ENCODE results near the gene GFRA4.

Gene GFRA4

DNA sequence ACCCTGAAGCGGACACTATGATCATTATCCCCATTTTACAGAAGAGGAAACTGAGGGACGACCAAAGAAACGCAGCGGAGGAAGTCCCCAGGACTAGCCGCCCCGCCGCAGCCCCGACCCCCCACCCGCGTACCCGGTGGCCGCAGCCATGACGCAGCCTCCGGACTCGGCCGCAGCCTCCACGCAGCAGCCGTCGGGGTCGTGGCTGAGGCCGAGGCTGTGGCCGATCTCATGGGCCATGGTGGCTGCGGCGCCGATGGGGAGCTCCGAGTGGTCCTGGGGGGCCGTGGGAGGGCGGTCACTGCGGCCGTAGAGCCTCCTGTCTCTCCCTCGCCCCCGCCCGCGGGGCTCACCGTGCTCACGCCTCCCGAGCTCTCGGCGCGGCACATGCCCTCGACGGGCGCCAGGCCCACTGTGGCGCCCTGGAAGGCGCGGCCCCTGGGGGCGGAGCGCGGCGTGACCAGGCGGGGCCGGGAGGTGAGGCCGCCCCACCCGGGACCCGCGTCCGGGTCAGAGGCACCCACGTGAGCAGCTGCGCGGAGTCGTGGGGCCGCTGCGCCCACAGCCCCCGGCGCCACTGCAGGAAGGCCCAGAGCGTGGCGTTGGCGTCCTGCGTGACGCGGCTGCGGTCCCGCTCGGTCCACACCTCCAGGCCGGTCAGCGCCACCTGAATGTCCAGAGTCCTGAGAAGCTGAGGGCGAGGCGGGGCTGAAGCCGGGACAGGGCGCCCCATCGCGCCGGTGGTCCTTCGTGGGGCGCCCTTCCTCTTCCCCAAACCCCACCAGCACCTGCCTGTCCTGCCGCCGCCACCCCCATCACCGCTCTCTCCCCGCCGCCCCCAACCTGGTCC lies 10.2 kb upstream of the GFRA4 start:
- no peak for DNase-seq

DNA sequence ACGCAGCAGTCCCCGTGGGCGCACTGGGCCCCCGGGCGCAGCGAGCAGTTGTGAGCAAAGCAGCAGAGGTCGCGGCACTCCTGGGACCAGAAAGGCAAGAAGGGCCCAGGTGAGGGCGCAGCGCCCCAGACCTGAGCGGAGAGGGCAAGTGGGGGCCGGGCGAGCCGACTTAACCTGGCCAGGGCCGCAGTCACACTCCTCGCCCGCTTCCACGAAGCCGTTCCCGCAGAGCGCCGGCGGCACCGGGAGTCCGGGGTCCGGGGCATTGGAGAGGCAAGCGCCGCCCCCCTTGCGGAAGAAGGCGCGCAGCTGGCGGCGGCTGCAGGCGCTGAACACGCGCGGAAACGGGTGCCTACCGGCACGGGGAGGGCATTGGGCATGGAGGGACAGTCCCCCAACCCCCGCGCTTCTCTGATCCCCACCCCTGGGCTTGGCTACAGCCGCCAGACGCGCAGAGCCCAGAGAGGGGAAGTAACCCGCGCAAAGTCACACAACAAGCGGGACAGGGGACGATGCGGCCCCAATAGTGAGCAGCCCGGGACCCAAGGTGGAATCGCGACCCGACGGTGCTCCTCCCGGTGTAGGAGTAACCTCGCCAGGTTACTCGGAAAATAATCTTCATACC lies 9.5 kb upstream of the GFRA4 start:
- no peak for DNase-seq

DNA sequence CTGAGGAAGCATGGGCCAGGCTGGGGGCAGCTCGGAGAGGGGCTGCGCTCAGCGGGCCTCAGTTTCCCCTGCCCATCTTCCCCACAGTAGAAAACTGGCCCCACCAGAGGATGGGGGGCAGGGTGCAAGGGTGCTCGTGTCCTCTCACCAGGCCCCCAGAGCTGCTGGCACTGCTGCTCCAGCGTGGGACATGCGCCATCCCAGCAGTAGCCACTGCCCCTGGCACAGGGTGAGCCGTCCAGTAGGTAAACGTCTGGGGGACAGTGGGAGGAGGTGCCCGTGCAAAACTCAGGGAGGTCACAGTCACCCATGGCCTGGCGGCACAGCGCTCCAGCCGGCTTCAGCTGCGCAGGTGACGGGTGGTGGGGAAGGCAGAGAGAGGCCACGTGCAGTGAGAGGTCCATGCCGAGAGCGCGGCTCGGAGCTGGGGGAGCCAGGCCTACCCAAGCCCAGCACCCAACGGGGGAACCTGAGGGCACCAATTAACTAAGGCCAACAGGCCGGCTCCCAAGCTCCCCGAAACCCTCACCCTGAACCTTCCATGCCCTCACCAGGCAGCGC lies 8.9 kb upstream of the GFRA4 start:
- no peak for DNase-seq

DNA sequence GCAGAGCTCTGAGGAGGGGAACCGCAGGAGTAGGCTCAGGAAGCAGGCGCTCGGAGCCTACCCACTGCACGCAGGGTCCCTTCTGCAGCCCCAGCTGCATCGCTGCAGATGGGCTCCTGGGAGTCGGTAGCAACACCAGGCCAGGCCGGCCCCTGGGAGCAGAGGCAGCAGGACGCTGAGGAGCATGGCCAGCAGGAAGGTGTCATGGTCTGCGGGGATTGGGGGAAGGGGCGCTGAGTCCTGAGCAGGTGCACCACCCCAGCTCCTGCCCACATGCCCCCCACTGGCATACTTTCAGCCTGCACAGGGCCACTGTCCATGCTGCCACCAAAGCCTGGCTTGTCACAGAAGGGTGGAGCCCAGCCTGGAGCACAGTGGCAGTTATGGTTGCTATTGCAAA lies 7.7 kb upstream of the GFRA4 start:
- no peak for DNase-seq

DNA sequence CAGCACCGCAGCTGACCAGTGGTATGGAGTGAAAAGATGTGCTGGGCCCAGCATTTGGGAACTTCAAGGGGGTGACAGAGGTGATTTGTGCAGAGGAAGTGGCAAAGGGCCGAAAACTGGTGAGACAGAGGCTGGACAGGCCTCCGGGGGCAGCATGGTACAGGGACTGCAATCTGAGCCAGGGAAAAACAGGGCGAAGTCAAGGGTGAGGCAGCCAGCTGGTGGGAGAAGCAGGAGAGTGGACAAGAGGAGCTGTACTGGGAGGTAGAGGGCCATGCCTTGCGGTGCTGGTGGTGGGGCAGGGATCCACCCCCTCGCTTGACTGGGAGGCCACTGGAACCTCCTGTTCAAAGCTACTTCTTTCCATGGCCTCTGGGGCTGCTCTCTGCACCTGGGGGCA lies 7.3 kb upstream of the GFRA4 start:
- no peak for DNase-seq

DNA sequence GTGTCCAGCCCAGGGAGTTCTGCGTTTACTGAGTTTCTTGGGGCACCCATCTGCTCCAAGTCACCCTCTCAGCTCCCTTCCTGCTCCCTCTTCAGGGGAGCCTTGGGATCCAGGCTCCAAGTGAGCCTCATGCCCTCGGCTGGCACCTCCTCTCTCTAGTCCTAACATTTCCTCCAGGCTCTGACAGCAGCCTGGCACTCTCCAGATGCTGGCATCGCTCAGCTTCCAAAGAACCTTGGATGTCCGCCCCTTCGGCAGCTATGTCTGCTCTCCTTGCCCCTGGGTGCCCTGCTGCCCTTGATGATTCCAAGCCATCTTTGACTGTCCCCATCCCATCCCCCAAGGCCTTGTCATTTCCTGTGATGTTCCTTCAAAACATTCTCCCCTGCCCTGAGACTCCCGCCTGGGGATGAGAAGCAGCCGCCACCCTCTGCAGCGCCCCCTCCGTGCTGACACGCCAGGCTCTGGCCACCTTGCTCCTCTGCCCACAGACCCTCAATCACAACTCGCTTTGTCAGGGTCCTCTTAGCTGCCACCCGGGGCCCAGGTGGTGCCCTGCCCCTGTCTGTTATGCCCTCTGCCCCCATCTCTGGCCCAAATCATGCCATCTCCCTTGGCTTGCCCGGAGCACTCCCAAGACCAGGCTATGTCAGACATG lies 6.6 kb upstream of the GFRA4 start:
- DNase-seq, result no peak

DNA sequence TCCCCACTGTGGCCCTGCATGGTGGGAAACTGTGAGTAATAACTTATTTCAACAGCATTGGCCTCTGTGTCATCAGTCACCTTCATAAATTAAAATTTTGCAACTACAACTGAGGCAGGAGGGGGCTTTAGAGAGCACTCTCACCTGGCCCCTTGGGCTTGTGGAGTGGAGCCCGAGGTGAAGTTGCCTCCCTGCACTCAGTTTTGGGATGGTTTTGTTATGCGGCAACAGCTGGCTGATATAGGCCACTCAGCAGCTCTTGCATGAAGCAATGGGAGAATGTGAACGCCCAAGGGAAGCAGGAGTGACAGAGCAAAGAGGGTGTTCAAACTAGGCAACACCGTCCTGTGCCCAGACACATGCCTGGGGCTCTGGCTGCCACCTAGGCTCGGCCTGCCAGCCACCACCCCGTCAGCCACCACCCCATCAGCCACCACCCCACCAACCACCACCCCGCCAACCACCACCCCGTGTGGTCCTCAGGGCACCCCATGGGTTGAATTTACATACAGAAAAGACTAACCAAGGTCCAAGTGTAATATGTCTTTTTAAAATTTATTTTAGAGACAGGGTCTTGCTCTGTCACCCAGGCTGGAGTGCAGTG lies 4.3 kb upstream of the GFRA4 start:
- no peak for DNase-seq

DNA sequence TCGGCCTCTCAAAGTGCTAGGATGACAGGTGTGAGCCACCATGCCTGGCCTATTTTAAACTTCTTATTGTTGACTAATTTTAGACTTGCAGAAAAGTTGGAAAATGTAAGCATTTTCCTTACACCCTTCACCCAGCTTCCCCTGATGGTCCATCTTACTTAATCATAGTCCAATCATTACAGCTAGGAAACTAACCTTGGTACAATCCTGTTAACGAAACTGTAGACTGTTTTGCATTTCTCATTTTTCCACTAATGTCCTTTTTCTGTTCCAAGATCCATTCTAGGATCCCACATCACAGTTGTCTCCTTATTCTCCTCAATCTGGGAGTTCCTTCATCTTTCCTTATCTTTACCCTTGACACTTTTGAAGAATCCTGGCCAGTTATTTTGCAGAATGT lies 659 bp upstream of the GFRA4 start:
- DNase-seq, result no peak

DNA sequence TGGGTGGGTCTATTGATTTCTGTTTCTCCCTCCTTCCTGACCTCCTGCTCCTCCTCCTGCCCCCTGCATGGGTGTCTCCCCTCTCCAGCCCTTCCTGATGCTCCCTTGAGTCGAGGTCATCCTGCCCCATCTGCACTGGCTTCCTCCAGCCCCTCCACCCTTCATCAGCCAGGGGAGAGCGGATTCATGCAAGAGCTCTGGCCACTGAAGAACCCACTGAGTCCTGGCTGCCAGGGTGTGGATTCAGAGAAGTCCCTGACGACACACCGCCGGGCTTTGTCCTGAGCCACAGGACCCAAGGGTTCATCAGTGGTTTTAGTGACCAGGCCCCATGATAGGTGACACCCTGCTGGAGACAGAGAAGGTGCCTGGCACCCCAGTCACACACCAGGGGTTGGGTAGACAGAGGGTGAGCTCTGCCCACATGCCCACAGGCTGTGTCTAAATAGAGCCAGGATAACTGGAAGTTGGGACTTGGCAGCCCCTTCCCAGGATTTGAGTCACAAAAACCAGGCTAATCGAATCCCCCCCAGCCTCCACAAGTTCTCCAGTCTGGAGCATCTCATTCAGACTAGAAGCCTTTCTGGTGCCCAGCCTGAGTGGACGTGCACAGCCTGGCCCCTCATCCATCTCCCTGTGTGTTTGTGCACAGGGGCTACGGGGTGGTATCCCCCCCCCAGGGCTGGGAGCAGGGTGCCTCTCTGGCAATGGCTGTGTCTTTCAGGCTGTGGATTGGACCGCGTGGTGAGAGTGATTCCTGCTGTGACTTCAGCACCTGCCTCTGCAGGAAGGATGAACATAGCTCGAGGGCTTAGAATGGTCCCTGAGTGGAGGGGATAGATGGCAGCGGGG lies 1.2 kb downstream of the GFRA4 start:
- DNase-seq, result no peak

DNA sequence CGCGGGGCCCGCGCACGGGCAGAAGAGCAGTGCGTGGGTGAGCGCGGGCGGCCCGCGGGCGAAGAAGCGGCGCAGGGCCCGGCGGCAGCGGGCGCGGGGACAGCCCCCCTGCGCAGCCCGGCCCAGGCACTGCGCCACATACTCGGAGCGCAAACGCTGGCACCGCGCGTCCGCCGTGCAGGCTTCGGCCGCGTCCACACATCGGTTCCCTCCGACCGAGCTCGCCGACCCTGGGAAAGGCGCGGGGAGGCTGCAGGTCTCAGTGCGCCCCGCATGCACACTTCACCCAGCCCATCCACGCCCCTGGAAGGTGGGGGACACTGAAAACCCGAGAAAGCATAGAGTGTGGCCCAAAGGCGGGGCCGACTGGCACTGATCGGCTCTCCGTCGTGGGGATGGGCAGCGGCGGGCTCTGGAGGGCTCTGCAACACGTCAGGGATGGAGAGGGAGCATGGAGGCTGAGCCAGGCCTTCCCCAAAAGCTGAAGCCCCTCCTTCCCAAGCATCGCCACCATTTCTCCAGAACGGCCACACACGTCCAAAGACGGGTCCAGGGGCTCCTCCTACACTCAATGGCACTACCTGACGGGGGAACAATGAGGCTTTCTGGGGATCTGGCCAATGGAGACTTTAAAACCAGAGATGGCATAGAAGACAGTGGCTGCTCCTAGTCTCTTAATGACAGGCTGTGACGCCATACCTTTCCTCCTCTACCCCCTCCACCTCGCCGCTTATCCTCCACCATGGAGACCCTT lies 2.0 kb downstream of the GFRA4 start:
- no peak for DNase-seq

DNA sequence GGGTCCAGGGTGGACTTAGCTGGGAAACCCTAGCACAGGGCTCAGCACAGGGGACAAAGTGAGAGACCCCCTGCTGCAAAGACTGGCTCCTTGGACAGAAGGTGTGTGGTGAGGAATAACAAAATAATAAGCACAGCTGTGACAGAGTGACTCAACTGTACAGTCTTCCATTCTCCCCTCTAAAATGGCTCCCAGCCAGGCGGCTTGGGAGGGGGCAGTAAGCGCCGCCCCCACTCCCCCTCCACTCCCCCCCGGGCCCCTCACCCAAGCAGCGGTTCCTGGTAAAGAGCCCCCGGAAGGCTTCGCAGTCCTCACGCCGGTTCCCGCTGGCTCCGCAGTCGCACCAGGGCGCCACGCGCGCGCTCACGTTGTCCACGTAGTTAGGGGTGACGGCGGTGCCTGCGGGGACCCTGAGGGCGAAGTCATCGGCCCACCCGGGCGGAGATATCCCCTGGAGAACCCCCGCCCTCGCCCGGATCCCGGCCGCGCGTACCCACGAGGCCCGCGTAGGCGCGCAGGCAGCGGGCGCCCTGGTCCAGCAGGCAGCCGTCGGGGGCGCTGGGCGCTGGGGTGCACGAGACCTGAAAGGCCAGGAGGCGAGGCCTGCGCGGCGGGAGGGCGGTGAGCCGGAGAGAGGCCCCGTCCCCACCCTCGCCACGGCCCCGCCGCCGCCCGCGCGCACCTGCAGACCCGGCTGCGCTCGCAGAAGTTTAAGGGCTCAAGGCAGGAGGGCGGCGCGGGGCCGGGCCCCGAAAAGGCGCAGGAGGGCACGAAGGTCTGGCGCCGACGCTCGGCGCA lies 2.7 kb downstream of the GFRA4 start:
- no peak for DNase-seq

DNA sequence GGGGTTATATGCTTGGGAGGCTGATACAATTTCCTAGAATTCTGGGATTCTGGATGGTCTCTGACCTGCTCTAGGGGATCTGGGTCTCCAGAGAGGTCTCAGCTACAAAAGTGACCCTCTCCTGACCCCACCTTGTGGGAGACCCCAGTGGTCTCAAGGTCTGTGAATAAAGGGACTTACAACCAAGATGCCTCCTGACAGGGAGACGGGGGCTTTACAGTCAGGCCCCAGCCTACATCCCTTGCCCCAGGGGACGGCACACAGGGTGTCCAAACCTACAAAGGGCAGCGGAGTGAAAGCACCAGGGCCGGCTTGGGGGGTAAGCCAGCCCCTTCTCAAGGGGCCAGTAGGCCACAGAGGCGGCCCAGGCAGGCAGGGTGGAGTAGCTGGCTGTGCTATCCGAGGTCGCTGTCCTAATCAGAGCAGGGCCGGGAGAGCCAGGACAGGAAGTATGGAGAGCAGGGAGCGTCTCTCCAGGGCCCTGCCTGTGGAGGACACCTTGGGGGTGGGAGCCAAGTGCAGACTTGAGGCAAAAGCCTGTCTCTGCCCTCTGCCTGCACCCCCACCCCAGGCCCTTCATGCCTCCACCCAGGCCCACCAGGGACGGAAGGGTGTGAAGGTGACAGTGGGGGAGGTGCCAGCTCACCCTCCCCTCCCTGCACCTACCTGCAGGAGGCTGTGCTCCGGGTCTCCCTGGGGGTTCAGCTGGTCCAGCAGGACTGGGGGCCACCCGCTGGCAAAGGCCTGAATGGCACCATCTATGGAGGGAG lies 3.5 kb downstream of the GFRA4 start:
- DNase-seq, result no peak

DNA sequence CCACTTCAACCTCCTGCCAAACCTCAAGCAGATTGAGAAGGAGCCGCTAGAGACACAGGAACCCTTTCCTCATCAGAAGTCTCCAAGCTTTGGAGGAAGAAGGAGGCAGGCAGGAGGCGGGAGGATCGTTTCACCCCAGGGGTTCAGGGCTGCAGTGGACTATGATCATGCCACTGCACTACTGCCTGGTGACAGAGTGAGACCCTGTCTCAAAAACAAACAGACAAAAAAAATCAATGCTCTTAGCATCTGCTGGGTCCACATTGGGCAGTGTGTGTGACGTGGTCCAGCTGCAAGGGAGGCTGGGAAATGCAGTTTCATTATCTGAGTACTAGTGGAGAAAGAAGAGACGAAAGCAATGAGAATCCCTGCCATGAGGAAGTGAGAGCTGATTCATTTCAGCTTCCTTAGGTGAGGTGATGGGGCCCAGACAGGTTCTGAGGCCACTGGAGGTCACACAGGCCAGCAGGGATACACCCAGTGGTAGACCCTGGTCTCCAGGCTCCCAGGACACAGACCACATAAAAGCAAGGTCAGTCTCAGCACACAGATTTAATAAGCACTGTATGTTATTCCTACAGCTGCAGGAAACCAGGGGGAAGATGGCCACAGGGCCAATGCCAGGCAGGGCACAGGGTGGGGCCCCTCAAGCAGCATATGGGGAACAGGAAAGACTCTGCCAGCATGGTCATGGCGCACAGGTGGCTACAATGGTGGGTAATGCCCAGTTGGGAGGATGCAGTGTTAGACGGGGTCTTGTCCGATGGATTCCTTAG lies 4.3 kb downstream of the GFRA4 start:
- no peak for DNase-seq

DNA sequence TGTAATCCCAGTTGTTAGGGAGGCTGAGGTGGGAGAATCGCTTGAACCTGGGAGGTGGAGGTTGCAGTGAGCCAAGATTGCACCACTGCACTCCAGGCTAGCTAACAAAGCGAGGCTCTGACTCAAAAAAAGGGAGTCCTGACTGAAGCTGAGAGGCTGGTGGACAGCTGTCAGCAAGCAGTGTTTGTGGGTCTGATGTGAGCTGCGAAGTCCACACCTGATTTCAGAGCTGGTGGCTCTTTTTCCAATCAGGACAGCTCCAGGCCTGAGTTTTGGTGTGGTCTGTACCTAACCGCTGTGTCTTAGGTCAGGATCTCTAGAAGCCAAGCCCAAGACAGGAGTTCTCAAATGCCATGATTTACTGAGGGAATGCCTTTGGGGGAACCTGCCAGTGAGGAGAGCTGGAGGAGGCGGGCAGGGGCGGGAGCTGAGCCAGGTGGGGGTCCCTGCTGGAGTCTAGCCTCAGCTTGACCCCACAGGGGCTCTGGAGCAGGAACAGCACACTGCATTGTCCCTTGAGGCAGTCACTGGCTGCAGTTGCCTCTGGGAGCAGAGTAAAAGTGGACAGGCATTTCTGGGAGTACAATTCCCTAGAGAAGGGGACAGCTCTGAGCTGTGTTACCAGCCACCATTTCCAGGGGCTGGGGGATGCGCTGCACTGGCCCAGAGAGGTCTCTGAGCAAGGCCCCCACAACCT lies 5.0 kb downstream of the GFRA4 start:
- DNase-seq, result no peak

DNA sequence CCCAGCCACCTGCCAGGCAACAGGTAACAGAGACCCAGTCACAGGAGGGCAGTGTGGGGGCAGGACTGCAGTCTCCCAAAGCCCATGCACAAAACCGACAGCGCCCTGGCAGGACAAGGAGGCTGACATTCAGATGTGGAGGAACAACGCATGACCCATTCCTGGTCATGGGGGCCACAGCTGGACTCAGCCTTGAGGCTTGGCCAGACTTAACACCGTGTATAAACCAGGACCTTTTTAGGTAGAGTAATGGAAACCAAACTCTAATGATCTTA lies 8.1 kb downstream of the GFRA4 start:
- DNase-seq, result no peak

DNA sequence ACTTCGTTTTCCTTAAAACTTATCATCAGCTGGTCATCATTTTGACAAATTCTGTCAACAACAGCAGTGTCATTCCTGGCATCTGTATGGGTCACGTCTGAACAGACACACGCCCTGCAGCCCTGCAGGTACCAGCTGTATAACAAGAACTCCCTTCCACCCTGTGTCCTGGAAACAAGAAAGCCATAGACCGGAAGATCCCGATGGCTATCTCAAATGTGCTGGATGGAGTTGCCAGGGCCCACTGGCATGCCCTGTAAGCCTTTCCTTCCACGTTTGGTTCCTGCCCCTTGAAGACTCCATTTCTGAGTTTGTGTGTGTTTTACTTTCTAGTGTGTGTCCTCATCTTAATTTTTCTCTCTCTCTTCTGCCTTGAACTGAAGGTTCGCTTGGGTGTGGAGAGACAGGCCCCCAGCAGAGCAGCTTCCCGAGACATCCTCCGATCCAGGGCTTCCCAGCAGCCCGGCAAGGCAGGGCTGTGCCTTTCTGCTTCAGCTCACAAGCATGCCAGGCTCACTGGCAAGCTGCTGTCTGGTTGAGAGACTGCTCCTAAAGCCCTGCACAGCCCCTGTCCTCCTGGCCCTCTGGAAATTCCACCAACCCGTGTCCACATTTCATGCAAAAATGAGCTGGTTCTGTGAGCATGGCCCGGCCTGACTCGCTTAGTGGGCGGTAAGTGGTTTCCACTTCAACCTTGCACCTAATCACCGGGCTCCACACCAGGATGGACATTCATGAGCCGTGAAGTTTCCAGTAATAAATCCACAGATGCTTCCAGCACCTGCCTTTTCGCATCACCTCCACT lies 8.7 kb downstream of the GFRA4 start:
- DNase-seq, result no peak

DNA sequence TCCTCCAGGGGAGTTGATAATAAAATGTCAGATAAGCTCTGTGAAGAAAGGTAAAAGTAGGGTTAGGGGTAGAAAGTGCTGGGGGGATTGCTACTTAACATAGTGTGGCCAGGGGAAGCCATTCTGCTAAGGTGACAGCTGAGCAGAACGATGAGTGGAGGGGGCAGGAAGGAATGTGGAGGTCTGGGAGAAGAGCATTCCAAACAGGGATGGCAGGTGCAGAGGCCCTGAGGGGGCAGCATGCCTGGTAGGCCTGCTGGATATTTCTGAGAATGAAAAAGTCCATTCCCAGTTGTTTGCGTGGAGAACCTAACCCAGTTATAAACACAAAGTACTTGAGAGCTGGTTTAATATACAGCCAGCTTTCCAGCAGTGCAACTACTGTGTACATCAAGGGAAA lies 9.3 kb downstream of the GFRA4 start:
- DNase-seq, result no peak
